ENCODE data around the gene CFAP210. TPM values are rescaled to one million over a fixed set of nuclear protein-coding genes. Genes with fewer than 3 reads are reported as not detected.

The CFAP210 gene
- polyA plus RNA-seq, 4 donors, result 1.00 to 4.0 (median 1.8) TPM

DNA sequence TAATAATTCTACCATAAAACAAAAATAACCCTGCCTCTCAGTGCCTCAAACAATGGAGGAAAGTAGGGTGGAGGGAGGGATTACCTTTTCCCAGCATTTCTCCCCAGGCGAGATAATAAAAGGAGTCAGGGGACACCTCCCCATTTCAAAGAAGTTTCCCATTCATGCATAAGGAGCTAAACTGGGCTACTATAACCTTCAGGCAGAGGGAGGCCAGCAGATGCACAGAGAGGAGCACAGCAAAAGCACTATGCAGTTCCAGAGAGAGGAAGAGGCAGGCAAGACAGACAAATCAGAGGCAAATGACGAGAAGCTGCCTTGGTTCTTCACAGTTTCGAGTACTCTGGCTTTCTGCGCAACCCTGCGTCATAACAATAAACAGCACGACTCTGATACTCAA lies 17.4 kb downstream of the CFAP210 start:
- no peak for DNase-seq (ENCODE audit: low read depth in 4 of 4, low spot score in 3 of 4)

DNA sequence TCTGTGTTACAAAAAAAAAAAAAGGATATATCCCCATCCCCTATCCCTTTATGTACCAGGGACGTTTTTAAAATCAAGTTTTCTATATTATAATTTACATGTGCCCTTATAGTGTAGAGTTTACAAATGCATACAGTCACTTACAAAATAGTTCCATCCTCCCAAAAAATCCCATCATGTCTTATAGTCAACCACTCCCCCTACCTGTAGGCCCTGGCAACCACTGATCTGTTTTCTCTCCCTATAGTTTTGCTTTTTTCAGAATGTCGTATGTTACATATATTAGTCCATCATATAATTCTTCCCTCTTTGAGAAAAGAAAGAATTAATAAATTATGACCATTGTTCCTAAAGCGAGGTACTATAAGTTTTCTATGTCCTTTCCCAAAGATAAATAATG lies 17.8 kb downstream of the CFAP210 start:
- DNase-seq (ENCODE audit: low read depth in 4 of 4, low spot score in 3 of 4), result no peak

GRCh38 chr2:169673921-169674320 lies 20.3 kb downstream of the CFAP210 start:
- DNase-seq (ENCODE audit: low read depth in 4 of 4, low spot score in 3 of 4), result no peak

DNA sequence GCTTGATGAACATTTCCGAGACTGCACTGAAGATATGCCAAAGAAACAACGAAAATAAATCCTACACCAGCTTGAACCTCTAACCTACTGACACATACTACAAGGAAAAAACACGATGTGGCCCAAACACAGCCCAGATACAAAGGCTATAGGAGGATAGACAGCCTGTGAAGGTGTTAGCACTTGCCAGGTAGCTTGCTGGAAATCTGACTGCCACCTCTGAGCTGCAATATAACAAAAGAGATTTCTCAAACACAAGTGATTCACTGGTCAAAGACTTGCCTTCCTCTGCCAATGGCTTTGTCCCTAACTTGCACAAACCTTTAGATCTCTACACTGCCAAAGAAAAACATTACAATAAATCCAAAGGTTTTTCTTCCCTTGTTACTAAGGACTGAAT lies 21.1 kb downstream of the CFAP210 start:
- no peak for DNase-seq (ENCODE audit: low read depth in 4 of 4, low spot score in 3 of 4)

DNA sequence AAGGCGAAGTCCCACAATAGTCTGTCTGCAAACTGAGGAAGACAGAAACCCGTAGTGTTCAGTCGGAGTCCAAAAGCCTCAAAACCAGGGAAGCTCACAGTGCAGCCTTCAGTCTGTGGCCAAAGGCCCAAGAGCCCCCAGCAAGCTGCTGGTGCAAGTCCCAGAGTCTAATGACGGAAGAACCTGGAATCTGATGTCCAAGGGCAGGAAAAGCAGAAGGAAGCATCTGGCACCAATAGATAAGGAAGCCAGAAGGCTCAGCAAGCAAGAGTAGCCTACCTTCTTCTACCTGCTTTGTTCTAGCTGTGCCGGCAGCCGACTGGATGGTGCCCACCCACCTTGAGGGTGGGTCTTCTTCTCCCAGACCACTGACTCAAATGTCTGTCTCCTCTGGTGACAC lies 21.8 kb downstream of the CFAP210 start:
- DNase-seq (ENCODE audit: low read depth in 4 of 4, low spot score in 3 of 4), result no peak

GRCh38 chr2:169670937-169671336 lies 23.3 kb downstream of the CFAP210 start:
- DNase-seq (ENCODE audit: low read depth in 4 of 4, low spot score in 3 of 4), result no peak

DNA sequence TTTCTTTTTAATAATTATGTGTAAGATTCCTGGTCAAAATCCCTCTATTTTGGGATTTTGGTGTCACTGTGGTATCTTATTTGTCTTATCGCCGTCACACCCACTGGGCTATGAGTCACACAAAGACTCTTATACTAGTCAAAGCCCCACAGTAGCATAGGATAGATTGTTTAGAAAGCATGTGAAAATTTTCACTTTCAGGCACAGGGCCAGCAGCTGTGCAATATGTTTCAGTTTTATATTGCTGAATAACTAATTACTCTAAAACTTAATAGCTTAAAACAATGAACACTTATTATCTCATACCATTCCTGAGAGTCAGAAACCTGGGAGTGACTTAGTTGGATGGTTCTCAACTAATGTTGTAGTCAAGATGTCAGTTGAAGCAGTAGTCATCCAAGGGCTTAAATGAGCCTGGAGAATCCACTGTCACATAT lies 24.0 kb downstream of the CFAP210 start:
- DNase-seq (ENCODE audit: low read depth in 4 of 4, low spot score in 3 of 4), result no peak

DNA sequence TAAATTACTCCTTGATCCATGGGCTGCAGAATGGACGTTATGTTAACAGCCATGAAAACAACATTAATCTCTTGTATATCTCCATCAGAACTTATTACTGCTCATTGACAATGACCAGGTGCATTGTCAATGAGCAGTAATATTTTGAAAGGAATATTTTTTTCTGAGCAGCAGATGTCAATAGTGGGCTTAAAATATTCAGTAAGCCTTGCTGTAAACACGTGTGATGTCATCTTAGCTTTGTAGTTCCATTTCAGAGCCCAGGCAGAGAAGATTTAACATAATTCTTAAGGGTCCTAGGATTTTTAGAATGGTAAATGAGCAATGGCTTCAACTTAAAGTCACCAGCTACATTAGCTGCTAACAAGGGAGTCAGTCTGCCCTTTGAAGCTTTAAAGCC lies 26.6 kb downstream of the CFAP210 start:
- DNase-seq (ENCODE audit: low read depth in 4 of 4, low spot score in 3 of 4), result no peak

DNA sequence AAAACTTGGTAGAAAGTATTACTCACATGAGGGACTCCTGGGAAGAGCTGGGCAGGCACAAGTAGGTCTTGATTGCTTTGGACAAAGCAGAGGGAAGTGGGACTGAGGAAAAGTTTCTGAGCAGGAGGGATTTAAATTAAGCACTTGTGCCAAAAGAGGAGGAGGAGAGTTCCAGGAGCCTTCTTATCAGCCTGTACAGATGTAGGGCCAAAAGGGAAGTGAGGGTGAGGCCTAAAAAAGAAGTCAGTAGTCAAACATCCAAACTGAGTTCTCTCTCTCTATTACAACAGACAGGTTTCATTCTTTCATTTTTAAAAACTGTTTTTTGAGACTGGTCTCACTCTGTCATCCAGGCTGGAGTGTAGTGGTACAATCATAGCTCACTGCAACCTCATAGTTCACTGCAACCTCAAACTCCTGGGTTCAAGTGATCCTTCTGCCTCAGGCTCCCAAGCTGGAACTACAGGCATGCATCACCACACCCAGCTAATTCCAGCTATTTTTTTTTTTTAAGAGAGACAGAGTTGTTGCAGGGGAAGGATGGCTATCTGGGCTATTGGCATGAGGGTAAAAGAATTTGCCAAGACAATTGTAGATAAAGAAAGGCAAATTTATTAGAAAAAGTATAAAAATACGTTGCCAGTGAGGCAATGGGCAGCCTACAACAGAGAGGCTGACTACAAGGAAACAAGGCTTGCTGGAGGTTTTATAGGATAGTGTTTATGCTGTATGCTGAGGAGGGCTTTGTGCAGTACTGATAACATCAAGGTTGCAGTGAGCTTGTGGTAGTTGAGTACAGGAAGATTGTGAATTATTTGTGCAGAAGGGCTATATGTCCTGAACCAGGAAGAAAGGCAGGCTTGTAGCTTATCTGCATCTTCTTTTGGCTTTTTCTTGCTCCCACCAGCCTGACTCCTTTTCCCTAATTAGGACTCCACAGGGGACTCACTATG lies 29.0 kb downstream of the CFAP210 start:
- DNase-seq (ENCODE audit: low read depth in 4 of 4, low spot score in 3 of 4), result no peak

DNA sequence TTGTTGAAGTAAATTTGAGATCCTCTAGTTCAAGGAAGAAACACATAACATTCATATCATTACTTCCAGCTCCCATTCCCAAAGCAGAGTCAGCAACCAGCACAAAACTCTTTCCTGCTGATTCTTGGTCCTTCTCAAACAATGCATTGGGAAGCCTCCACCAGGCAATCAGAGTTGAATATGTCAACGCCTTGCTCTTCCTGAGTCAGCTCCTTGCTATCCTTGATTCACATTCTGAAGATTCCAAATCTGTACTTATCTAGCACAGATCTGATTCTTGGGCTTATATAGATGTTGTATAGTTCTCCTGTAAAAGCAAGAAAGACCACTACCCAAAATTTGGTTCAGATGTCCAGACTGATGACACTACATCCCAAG lies 29.6 kb downstream of the CFAP210 start:
- no peak for DNase-seq (ENCODE audit: low read depth in 4 of 4, low spot score in 3 of 4)

DNA sequence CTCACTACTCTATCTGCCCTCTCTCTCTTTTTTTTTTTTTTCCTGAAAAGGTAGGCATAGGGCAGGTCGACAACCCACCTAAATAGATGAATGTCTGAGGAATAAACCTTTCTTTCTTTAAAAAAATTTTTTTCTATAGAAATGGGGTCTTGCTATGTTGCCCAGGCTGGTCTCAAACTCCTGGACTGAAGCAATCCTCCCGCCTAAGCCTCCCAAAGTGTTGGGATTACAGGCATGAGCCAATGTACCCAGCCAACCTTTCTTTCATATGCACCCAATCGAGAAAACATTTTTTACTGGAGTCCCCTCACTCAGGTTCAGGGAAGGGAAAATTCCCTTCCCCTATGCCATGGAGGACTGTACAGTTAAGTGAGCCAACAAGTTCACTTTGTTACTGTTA lies 31.0 kb downstream of the CFAP210 start:
- DNase-seq (ENCODE audit: low read depth in 4 of 4, low spot score in 3 of 4), result no peak

GRCh38 chr2:169662744-169663143 lies 31.5 kb downstream of the CFAP210 start:
- no peak for DNase-seq (ENCODE audit: low read depth in 4 of 4, low spot score in 3 of 4)

- no peak for DNase-seq (ENCODE audit: low read depth in 4 of 4, low spot score in 3 of 4)
These were observed 32.9 kb downstream of the CFAP210 start for GRCh38 chr2:169661265-169661664.

DNA sequence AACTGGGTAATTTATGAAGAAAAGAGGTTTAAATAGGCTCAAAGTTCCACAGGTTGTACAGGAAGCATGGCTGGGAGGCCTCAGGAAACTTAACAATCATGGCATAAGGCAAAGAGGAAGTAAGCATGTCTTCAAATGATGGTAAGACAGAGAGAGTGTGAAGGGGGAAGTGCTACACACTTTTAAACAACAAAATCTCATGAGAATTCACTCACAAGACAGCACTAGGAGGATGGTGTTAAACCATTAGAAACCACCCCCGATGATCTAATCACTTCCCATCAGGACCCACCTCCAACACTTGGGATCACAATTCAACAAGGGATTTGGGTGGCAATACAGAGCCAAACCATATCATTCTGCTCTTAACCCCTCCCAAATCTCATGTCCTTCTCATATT lies 34.9 kb downstream of the CFAP210 start:
- DNase-seq (ENCODE audit: low read depth in 4 of 4, low spot score in 3 of 4), result no peak

GRCh38 chr2:169658877-169659276 lies 35.3 kb downstream of the CFAP210 start:
- no peak for DNase-seq (ENCODE audit: low read depth in 4 of 4, low spot score in 3 of 4)

DNA sequence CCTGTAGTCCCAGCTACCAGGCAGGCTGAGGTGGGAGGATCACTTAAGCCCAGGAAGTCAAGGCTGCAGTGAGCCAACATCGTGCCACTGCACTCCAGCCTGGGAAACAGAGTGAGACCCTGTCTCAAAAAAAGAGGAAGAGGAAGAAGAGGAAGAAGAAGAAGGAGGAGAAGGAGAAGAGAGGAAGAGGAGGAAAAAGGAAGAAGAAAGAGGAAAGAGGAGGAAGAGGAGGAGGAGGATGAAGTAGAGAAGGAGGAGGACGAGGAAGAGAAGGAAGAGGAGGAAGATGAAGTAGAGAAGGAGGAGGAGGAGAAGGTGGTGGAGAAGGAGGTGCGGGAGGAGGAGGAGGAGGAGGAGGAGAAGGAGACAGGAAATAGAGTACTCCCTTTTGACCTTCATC lies 38.0 kb downstream of the CFAP210 start:
- DNase-seq (ENCODE audit: low read depth in 4 of 4, low spot score in 3 of 4), result no peak

- DNase-seq (ENCODE audit: low read depth in 4 of 4, low spot score in 3 of 4), result no peak
These were observed 40.6 kb downstream of the CFAP210 start for GRCh38 chr2:169653636-169654035.

- no peak for DNase-seq (ENCODE audit: low read depth in 4 of 4, low spot score in 3 of 4)
These were observed 44.9 kb downstream of the CFAP210 start for GRCh38 chr2:169649278-169649677.

DNA sequence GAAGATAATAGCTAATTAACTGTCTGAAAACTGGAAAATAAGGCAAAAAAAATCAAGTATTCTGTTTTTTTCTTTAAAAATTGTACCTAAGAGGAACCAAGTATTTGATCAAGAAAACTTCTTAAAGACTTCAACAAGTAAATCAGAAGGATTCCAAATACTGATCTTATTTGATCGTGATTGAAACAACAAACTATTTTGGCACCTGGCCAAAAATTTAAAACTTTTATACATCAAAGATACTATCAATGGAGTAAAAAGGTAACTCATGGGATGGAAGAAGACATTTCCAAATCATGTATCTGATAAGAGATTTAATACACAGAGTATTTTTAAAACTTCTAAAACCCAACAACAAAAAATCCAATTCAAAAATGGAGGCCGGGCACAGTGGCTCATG lies 46.7 kb downstream of the CFAP210 start:
- no peak for DNase-seq (ENCODE audit: low read depth in 4 of 4, low spot score in 3 of 4)

DNA sequence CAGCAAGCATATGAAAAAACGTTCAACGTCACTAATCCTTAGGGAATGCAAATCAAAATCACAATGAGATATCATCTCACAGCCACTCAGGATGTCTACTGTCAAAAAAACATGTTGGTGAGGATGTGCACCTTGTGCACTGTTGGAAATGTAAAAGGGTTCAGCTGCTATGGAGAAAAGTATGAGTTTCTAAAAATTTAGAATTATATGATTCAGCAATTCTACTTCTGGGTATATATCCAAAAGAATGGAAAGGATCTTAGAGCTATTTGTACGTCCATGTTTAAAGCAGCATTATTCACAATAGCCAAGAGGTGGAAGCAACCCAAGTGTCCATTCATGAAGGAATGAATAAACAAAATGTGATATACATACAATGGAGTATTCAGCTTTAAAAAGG lies 50.0 kb downstream of the CFAP210 start:
- no peak for DNase-seq (ENCODE audit: low read depth in 4 of 4, low spot score in 3 of 4)

GRCh38 chr2:169641464-169641863 lies 52.7 kb downstream of the CFAP210 start:
- no peak for DNase-seq (ENCODE audit: low read depth in 4 of 4, low spot score in 3 of 4)

- DNase-seq (ENCODE audit: low read depth in 4 of 4, low spot score in 3 of 4), result no peak
These were observed 54.1 kb downstream of the CFAP210 start for GRCh38 chr2:169640104-169640503.

DNA sequence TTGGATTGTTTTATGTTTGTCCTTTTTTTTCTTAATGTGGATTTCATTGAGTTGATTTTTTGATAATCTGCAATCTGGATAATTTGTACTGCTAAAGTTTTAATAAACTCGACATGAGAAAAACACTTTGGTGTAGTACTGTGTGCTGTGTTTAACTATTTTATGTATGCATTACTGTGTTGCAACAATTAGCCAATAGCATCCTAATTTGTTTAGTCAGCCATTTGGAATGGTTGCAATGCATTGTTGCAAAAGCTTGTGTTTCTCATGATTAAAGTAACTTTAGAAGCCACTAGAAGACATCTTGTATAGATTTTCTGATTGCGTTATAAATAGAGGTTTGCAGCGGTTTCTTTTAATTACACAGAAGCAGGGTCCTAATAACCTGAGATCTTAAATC lies 56.6 kb downstream of the CFAP210 start:
- DNase-seq (ENCODE audit: low read depth in 4 of 4, low spot score in 3 of 4), result no peak
